Ovary (tissue), 9 donors: ENCODE data around the gene LEKR1. TPM values are rescaled to one million over a fixed set of nuclear protein-coding genes. Genes with fewer than 3 reads are reported as not detected.

Experiments
- DNase-seq, 5 donors: peaks; one replicate each; pipeline ENCODE4 v3.0.0-alpha.2; 2019 to 2020
- H3K27ac ChIP-seq, 2 donors: fragments of 200-600 bp; one replicate each; pipeline versions ENCODE4 v1.5.1 to v1.8.0; 2019 to 2022
- H3K27me3 ChIP-seq: fragments of 200-600 bp; one replicate; pipeline ENCODE4 v1.8.0; 2022
- H3K36me3 ChIP-seq: fragments of 200-600 bp; sonication (generic); one replicate; pipeline ENCODE4 v1.5.1; 2019
- H3K4me1 ChIP-seq: one replicate; pipeline ENCODE4 v1.8.1; 2013; ENCODE audit warnings: mild to moderate bottlenecking, moderate library complexity; ENCODE audit not compliant: insufficient read depth
- H3K4me3 ChIP-seq: fragments of 200-600 bp; sonication (generic); one replicate; pipeline ENCODE4 v1.5.1; 2017
- H3K9me3 ChIP-seq, 2 donors: fragments of 200-600 bp in 1 of 2; sonication (generic) in 1 of 2; one replicate each; pipeline versions ENCODE4 v1.5.1 to v1.8.1; 2013 to 2019; ENCODE audit warnings: mild to moderate bottlenecking in 1 of 2, moderate library complexity in 1 of 2
- CTCF ChIP-seq, 3 donors: fragments of 450-650 bp in 2 of 3; fragments of 200-600 bp in 1 of 3; IDR thresholded peaks; one replicate each; pipeline versions ENCODE4 v1.5.1 to v1.8.0; 2016 to 2022; ENCODE audit warnings: antibody characterized with exemption in 3 of 3, mild to moderate bottlenecking in 1 of 3
- EP300 ChIP-seq: sonication (generic); formaldehyde crosslinking; IDR thresholded peaks from one replicate; pipeline ENCODE4 v1.6.1; 2017; ENCODE audit warnings: antibody characterized with exemption
- POLR2A ChIP-seq: fragments of 450-650 bp; IDR thresholded peaks from one replicate; pipeline ENCODE4 v1.6.1; 2017; ENCODE audit warnings: antibody characterized with exemption, mild to moderate bottlenecking, moderate library complexity
- WGBS, 3 donors: extraction: QIAGEN DNeasy Blood & Tissue Kit in 1 of 3; methylation state at CpG; one replicate each; pipeline versions ENCODE4 v1.1.5 to v1.1.7; 2013 to 2017; 5-methylcytosine and 5-hydroxymethylcytosine counted together
- intact Hi-C, 4 donors: fragments of 100-400 bp; cut with DNase I; formaldehyde crosslinking; loops; one replicate each; pipeline versions ENCODE4 v1.11.0 to v1.15.1; 2022 to 2023
- polyA plus RNA-seq, 2 donors: library from polyadenylated mRNA; stranded (reverse); fragments of 200-250 nt in 1 of 2; fragments of 350-450 nt in 1 of 2; fragmentation: Illumina TruSeq in 1 of 2; extraction: RNeasy Lipid Tissue Mini Kit (QIAGEN cat#74804) in 1 of 2; gene quantifications; one replicate each; pipeline ENCODE4 v1.2.3, GENCODE V29; 2013 to 2014
- total RNA-seq, 7 donors: library from RNA; depleted of rRNA in 2 of 7; stranded (reverse); fragments of >200 nt in 2 of 7; fragmentation: NEBNext Ultra II Directional in 3 of 7; extraction: Animal tissue kit (Norgen Biotek cat#: 25700) in 3 of 7; gene quantifications; one replicate each; pipeline versions ENCODE4 v1.1.0 to v1.2.4, GENCODE V29; 2016 to 2023
- donor health status: DM: no; HTN: no; CAD: no; lungs with moderate emphysema.
- donor health status: DM: no; HTN: no; CAD: no.
- donor health status: Bipolar disorder and iron deficiency.
- donor health status: DM: yes; HTN: yes; CAD: no.
- donor health status: DM: no; HTN: no; CAD: no.
- donor health status: DM: yes; HTN: yes; CAD: no.

LEKR1 gene
- total and polyA plus RNA-seq, 9 donors, result 0.38 to 7.8 (median 2.4) TPM

- H3K4me1 ChIP-seq, result no peaks in the 10 kb centered on the region
- no peak for DNase-seq
- no peaks in the 10 kb centered on the region for H3K27me3 ChIP-seq
- no peaks in the 10 kb centered on the region for H3K9me3 ChIP-seq
- intact Hi-C loops, result loop anchor here in 2 of 4 donors (5.0 to 10.0 kb wide), 3 partner anchors 152 to 260 kb away; partner anchors contain the start of gene TIPARP (in 1 of the 2)
- H3K27ac ChIP-seq, result peak overlapping the region in 1 of 2 donors; percentile 83
- TF ChIP-seq POLR2A (no peak), EP300 (no peak), CTCF (IDR thresholded peaks at IDR 0.05) (no peak)
- WGBS, 3 donors, result 34 to 36% (median 36%) methylated on average over 16 of the region's 16 CpGs
- peak overlapping the region; percentile 67 for H3K4me3 ChIP-seq
- no peaks in the 10 kb centered on the region for H3K36me3 ChIP-seq
Observed at GRCh38 chr3:156826896-156827882, 1.0 kb downstream of the LEKR1 start.

DNA sequence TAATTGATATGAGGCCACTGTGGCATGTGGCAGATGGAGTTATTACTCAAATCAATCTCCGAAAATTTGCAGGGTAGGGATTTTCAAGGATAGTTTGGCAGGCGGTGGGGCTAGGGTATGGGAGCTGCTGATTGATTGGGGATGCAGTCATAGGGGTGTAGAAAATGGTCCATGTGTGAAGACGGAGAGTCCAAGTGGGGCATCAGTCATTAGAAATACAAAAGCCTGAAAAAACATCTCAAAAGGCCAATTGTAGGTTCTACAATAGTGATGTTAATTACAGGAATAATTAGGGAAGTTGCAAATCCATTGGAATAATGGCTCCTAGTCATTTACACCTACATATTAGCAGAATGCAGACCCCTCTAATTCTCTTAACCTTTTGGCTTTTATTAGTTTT lies 4.9 kb downstream of the LEKR1 start:
- 82 to 88% (median 87%) methylated on average over 3 of the region's 3 CpGs for WGBS, 3 donors
- Histone ChIP-seq H3K9me3 (no peaks in the 10 kb centered on the region), H3K4me1 (no peaks in the 10 kb centered on the region), H3K36me3 (no peaks in the 10 kb centered on the region), H3K27me3 (no peaks in the 10 kb centered on the region), H3K4me3 (no peak overlapping the region), H3K27ac (no peak overlapping the region)
- intact Hi-C loops, result no loop called here
- TF ChIP-seq EP300 (no peak), CTCF (IDR thresholded peaks at IDR 0.05) (no peak), POLR2A (no peak)
- DNase-seq, result no peak

GRCh38 chr3:156834435-156834834 lies 8.3 kb downstream of the LEKR1 start:
- no peak overlapping the region for H3K27ac ChIP-seq
- intact Hi-C loops, result no loop called here
- no peak overlapping the region for H3K4me3 ChIP-seq
- no peaks in the 10 kb centered on the region for H3K27me3 ChIP-seq
- H3K4me1 ChIP-seq, result no peaks in the 10 kb centered on the region
- no peaks in the 10 kb centered on the region for H3K9me3 ChIP-seq
- 60 to 70% (median 67%) methylated on average over 2 of the region's 2 CpGs for WGBS, 3 donors
- no peaks in the 10 kb centered on the region for H3K36me3 ChIP-seq
- no peak for TF ChIP-seq POLR2A
- TF ChIP-seq EP300, result no peak
- TF ChIP-seq CTCF (IDR thresholded peaks at IDR 0.05), result no peak
- DNase-seq, result no peak

DNA sequence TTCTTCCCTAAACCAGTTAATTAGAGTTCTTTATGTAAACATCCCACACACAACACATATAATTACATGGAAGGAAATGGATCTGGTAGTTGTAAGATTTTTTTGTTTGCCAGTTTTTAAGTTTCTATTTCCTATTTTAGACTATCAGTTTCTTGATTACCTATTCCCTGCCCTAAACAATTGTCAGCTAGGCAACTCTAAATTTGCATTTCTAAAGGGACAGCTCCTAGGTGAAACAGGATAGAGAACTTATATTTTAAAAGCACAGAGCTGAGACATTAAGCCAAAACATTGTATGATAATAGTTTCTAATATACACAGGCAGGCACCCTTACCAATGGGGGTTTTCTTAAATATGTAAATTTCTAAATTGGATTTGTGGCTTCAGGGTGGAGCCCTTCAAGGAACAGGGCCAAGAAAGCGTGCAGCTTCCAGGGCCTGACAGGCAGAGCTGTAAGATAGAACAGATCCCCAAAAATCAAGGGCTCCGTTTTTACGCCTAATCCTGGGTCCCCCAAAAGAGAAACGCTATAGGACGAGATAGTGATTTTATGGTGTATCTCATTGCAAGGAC lies 8.9 kb downstream of the LEKR1 start:
- no peaks in the 10 kb centered on the region for H3K4me1 ChIP-seq
- DNase-seq, result no peak
- intact Hi-C loops, result no loop called here
- no peaks in the 10 kb centered on the region for H3K9me3 ChIP-seq
- TF ChIP-seq EP300, result no peak
- no peaks in the 10 kb centered on the region for H3K36me3 ChIP-seq
- H3K27ac ChIP-seq, result no peak overlapping the region
- no peak overlapping the region for H3K4me3 ChIP-seq
- 92 to 94% (median 92%) methylated on average over 5 of the region's 5 CpGs for WGBS, 3 donors
- no peaks in the 10 kb centered on the region for H3K27me3 ChIP-seq

DNA sequence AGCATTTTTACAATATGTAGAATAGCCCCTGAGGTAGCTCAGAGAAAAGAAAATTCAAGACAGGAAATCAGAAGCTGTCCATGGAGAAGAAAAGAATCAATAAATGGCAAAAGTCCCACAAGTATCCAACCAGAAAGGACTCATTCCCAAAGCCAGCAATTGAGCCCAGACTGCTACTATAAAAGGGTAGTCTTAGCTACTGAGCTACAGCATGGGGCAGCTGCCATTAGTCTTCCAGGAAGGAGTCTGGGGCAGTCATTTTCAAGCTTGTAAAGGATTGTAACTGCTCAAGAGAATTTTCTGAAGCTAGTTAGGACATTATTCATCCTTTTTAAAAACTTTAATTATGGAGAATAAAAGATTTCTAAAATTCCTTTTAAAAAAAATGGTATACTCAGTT lies 10.5 kb downstream of the LEKR1 start:
- TF ChIP-seq EP300, result no peak
- H3K27ac ChIP-seq, result no peak overlapping the region
- H3K9me3 ChIP-seq, result no peaks in the 10 kb centered on the region
- H3K4me1 ChIP-seq, result no peaks in the 10 kb centered on the region
- H3K36me3 ChIP-seq, result no peaks in the 10 kb centered on the region
- no peak for DNase-seq
- H3K27me3 ChIP-seq, result no peaks in the 10 kb centered on the region
- intact Hi-C loops, result no loop called here
- no peak overlapping the region for H3K4me3 ChIP-seq
